HEK293 (cell line): ENCODE data around the gene CA10.

Experiments
- BCL11A ChIP-seq: fragments of 450-650 bp; formaldehyde crosslinking; IDR thresholded peaks from 2 replicates; pipeline ENCODE4 v1.5.1; 2016; ENCODE audit warnings: low read depth, missing biosample characterization, missing genetic modification characterization
- KLF16 ChIP-seq: fragments of 450-650 bp; formaldehyde crosslinking; IDR thresholded peaks from 2 replicates; pipeline ENCODE4 v1.5.1; 2017; ENCODE audit warnings: missing biosample characterization, missing genetic modification characterization
- YY1 ChIP-seq: fragments of 450-650 bp; formaldehyde crosslinking; IDR thresholded peaks from 2 replicates; pipeline ENCODE4 v1.5.1; 2018; ENCODE audit warnings: missing biosample characterization, missing genetic modification characterization
- ZBTB21 ChIP-seq: fragments of 450-650 bp; formaldehyde crosslinking; IDR thresholded peaks from 2 replicates; pipeline ENCODE4 v1.5.1; 2017; ENCODE audit warnings: missing biosample characterization, missing genetic modification characterization
- ZNF114 ChIP-seq: fragments of 450-650 bp; formaldehyde crosslinking; IDR thresholded peaks from 2 replicates; pipeline ENCODE4 v1.5.0; 2017; ENCODE audit warnings: missing biosample characterization, missing genetic modification characterization
- ZNF23 ChIP-seq: fragments of 450-650 bp; formaldehyde crosslinking; IDR thresholded peaks from 2 replicates; pipeline ENCODE4 v1.5.1; 2016; ENCODE audit warnings: missing biosample characterization, missing genetic modification characterization, borderline replicate concordance
- ZNF274 ChIP-seq, 2 experiments: fragments of 200-500 bp in 1 of 2; fragments of 450-650 bp in 1 of 2; sonication (Bioruptor generic) in 1 of 2; formaldehyde crosslinking in 1 of 2; IDR thresholded peaks; 2 replicates each; pipeline versions ENCODE4 v1.5.1 to v1.6.1; 2014 to 2016; ENCODE audit warnings: borderline replicate concordance in 1 of 2, inconsistent platforms in 1 of 2, low read length in 1 of 2, missing biosample characterization in 1 of 2, missing genetic modification characterization in 1 of 2
- ZNF391 ChIP-seq: fragments of 450-650 bp; formaldehyde crosslinking; IDR thresholded peaks from 2 replicates; pipeline ENCODE4 v1.5.1; 2016; ENCODE audit warnings: low read depth, missing biosample characterization, missing genetic modification characterization, borderline replicate concordance
- ZNF416 ChIP-seq: fragments of 450-650 bp; formaldehyde crosslinking; IDR thresholded peaks from 2 replicates; pipeline ENCODE4 v1.5.1; 2016; ENCODE audit warnings: missing biosample characterization, missing genetic modification characterization
- ZNF501 ChIP-seq: fragments of 450-650 bp; formaldehyde crosslinking; IDR thresholded peaks from 2 replicates; pipeline ENCODE4 v1.5.1; 2016; ENCODE audit warnings: missing biosample characterization, missing genetic modification characterization
- ZNF514 ChIP-seq: fragments of 450-650 bp; formaldehyde crosslinking; IDR thresholded peaks from 2 replicates; pipeline ENCODE4 v1.5.1; 2016; ENCODE audit warnings: missing biosample characterization, missing genetic modification characterization
- ZNF600 ChIP-seq: fragments of 450-650 bp; formaldehyde crosslinking; IDR thresholded peaks from 2 replicates; pipeline ENCODE4 v1.5.1; 2016; ENCODE audit warnings: missing biosample characterization, missing genetic modification characterization
- TF ChIP-seq, protein P1 (sequence below): fragments of 450-650 bp; formaldehyde crosslinking; IDR thresholded peaks from 2 replicates; pipeline ENCODE4 v1.5.1; 2016; ENCODE audit warnings: missing biosample characterization, missing genetic modification characterization

DNA sequence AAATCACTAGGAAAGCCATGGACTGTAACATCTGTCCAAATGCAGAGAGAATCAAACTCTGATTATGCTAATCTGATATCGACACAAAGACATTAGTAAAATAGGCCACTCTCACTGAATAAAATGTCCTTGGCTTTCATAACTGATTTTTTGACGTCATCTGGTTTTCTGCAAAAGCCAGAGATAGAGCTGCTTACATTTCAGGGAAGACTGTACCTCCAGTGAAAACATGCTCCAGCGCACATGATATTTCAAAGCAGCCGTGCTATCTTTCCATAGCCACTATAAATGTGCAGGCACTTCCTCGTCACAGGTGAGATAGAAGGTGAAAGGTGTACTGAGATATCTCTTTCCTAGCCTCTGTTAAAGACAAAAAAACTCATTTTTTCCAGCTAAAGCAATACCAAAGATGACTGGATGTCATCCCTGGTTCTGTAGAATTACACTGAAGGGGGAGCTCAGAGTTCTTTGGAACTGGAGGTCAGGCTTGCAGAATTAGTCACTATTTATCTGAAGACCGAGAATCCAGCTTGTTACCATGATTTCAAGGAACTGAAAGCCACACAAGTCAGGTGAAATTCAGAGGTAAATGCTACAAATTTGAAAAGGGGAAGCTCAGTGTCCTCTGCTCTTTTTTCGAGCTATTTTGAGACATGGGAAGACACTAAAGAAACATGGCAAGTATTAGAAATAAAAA lies 249.5 kb downstream of the CA10 start:
- TF ChIP-seq ZNF114 (tag by site-specific recombination) = no peak
- TF ChIP-seq ZNF391 (tag by site-specific recombination) = no peak
- TF ChIP-seq ZNF274 (IDR thresholded peaks at IDR 0.05; ENCODE audit: low read length) = no peak
- TF ChIP-seq ZNF274 (tag by site-specific recombination; IDR thresholded peaks at IDR 0.05; ENCODE audit: borderline replicate concordance) = no peak
- TF ChIP-seq ZBTB21 (tag by site-specific recombination) = no peak
- TF ChIP-seq KLF16 (tag by site-specific recombination) = no peak
- TF ChIP-seq, protein P1, sequence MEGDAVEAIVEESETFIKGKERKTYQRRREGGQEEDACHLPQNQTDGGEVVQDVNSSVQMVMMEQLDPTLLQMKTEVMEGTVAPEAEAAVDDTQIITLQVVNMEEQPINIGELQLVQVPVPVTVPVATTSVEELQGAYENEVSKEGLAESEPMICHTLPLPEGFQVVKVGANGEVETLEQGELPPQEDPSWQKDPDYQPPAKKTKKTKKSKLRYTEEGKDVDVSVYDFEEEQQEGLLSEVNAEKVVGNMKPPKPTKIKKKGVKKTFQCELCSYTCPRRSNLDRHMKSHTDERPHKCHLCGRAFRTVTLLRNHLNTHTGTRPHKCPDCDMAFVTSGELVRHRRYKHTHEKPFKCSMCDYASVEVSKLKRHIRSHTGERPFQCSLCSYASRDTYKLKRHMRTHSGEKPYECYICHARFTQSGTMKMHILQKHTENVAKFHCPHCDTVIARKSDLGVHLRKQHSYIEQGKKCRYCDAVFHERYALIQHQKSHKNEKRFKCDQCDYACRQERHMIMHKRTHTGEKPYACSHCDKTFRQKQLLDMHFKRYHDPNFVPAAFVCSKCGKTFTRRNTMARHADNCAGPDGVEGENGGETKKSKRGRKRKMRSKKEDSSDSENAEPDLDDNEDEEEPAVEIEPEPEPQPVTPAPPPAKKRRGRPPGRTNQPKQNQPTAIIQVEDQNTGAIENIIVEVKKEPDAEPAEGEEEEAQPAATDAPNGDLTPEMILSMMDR (tag by site-specific recombination) = no peak
- TF ChIP-seq ZNF501 (tag by site-specific recombination) = no peak
- no peak for TF ChIP-seq BCL11A (tag by site-specific recombination)
- TF ChIP-seq ZNF514 (tag by site-specific recombination) = no peak
- TF ChIP-seq ZNF23 (tag by site-specific recombination) = no peak
- no peak for TF ChIP-seq ZNF600 (tag by site-specific recombination)
- TF ChIP-seq ZNF416 = no peak
- TF ChIP-seq YY1 = no peak
